HAP-1 (cell line): Measurements from ENCODE around the gene ZNF189.

ENCODE experiments used
- DNase-seq, 2 experiments: peaks; one replicate each; pipeline ENCODE4 v3.0.0-alpha.2; 2016 to 2020; ENCODE audit warnings: low spot score in 2 of 2
- H3K27me3 ChIP-seq: fragments of 250-450 bp; sonication (Bioruptor Pico); 2 replicates; pipeline ENCODE4 v1.5.1; 2020; ENCODE audit warnings: low read depth, mild to moderate bottlenecking, moderate library complexity
- H3K36me3 ChIP-seq: fragments of 250-450 bp; sonication (Bioruptor Pico); replicated peaks from 2 replicates; pipeline ENCODE4 v1.5.1; 2020; ENCODE audit warnings: mild to moderate bottlenecking
- H3K4me1 ChIP-seq: fragments of 250-450 bp; sonication (Bioruptor Pico); 2 replicates; pipeline ENCODE4 v1.5.1; 2020; ENCODE audit warnings: mild to moderate bottlenecking
- H3K4me3 ChIP-seq: fragments of 250-450 bp; sonication (Bioruptor Pico); 2 replicates; pipeline ENCODE4 v1.5.1; 2020; ENCODE audit warnings: mild to moderate bottlenecking, moderate library complexity
- H3K9me3 ChIP-seq: fragments of 250-450 bp; sonication (Bioruptor Pico); 2 replicates; pipeline ENCODE4 v1.5.1; 2020; ENCODE audit warnings: mild to moderate bottlenecking, moderate library complexity
- in situ Hi-C: fragments of 300-500 bp; cut with MboI; formaldehyde crosslinking; loops from 3 replicates; pipeline ENCODE4 v1.14.3; 2020; ENCODE audit warnings: low sequenced_read_pairs, inconsistent platforms, mixed read lengths

Gene ZNF189

GRCh38 chr9:101388507-101388993, 10.1 kb upstream of the ZNF189 start:
- Histone ChIP-seq H3K27me3 (no peaks in the 10 kb centered on the region), H3K36me3 (peaks cover 20% of the 10 kb centered on the region), H3K4me1 (no peaks in the 10 kb centered on the region; the same call in none of the 2 replicates), H3K9me3 (0 out of 2 replicates have a peak, but pooled peaks cover 2% of the 10 kb centered on the region), H3K4me3 (no peak overlapping the region)
- in situ Hi-C loops: no loop called here
- DNase-seq: no peak

GRCh38 chr9:101393135-101393534, 5.5 kb upstream of the ZNF189 start:
- H3K27me3 ChIP-seq: no peaks in the 10 kb centered on the region
- peaks cover 5% of the 10 kb centered on the region; the same call in 1 of the 2 replicates for H3K4me1 ChIP-seq
- no peak overlapping the region for H3K4me3 ChIP-seq
- no peak for DNase-seq
- in situ Hi-C loops: no loop called here
- 0 out of 2 replicates have a peak, but pooled peaks cover 6% of the 10 kb centered on the region for H3K9me3 ChIP-seq
- H3K36me3 ChIP-seq: peaks cover 34% of the 10 kb centered on the region

GRCh38 chr9:101394687-101395086, 4.0 kb upstream of the ZNF189 start:
- Histone ChIP-seq H3K4me3 (no peak overlapping the region), H3K4me1 (0 out of 2 replicates have a peak, but pooled peaks cover 5% of the 10 kb centered on the region), H3K27me3 (no peaks in the 10 kb centered on the region), H3K9me3 (0 out of 2 replicates have a peak, but pooled peaks cover 6% of the 10 kb centered on the region), H3K36me3 (peaks cover 27% of the 10 kb centered on the region)
- in situ Hi-C loops: no loop called here
- no peak for DNase-seq

- DNase-seq: no peak
- in situ Hi-C loops: no loop called here
- no peaks in the 10 kb centered on the region for H3K27me3 ChIP-seq
- H3K4me3 ChIP-seq: peak overlapping the region; percentile 63
- H3K4me1 ChIP-seq: peaks cover 5% of the 10 kb centered on the region; the same call in 1 of the 2 replicates
- H3K9me3 ChIP-seq: 0 out of 2 replicates have a peak, but pooled peaks cover 6% of the 10 kb centered on the region
- H3K36me3 ChIP-seq: peaks cover 40% of the 10 kb centered on the region
These were observed 944 bp upstream of the ZNF189 start for GRCh38 chr9:101397746-101398067.

- in situ Hi-C loops: no loop called here
- H3K4me1 ChIP-seq: peaks cover 5% of the 10 kb centered on the region; the same call in 1 of the 2 replicates
- H3K9me3 ChIP-seq: 0 out of 2 replicates have a peak, but pooled peaks cover 2% of the 10 kb centered on the region
- H3K36me3 ChIP-seq: peaks cover 52% of the 10 kb centered on the region
- H3K4me3 ChIP-seq: peak overlapping the region; percentile 63
- DNase-seq: peak in 1 of 2 experiments; percentile 24
- H3K27me3 ChIP-seq: no peaks in the 10 kb centered on the region
These were observed 435 bp downstream of the ZNF189 start for GRCh38 chr9:101398930-101399642.

- Histone ChIP-seq H3K4me3 (peak overlapping the region; percentile 63), H3K27me3 (no peaks in the 10 kb centered on the region), H3K9me3 (no peaks in the 10 kb centered on the region), H3K4me1 (peaks cover 5% of the 10 kb centered on the region; the same call in 1 of the 2 replicates), H3K36me3 (peaks cover 57% of the 10 kb centered on the region)
- DNase-seq: no peak
- in situ Hi-C loops: no loop called here
These were observed 956 bp downstream of the ZNF189 start for GRCh38 chr9:101399643-101399970.

GRCh38 chr9:101400120-101400519, 1.5 kb downstream of the ZNF189 start:
- Histone ChIP-seq H3K36me3 (peaks cover 62% of the 10 kb centered on the region), H3K27me3 (no peaks in the 10 kb centered on the region), H3K9me3 (no peaks in the 10 kb centered on the region), H3K4me3 (peak overlapping the region; percentile 63), H3K4me1 (peaks cover 5% of the 10 kb centered on the region; the same call in 1 of the 2 replicates)
- DNase-seq: no peak
- in situ Hi-C loops: no loop called here

GRCh38 chr9:101403516-101404285, 5.0 kb downstream of the ZNF189 start:
- in situ Hi-C loops: no loop called here

GRCh38 chr9:101408374-101409078, 9.9 kb downstream of the ZNF189 start:
- H3K4me3 ChIP-seq: no peak overlapping the region
- H3K9me3 ChIP-seq: peaks cover 35% of the 10 kb centered on the region
- H3K27me3 ChIP-seq: no peaks in the 10 kb centered on the region
- H3K4me1 ChIP-seq: no peaks in the 10 kb centered on the region
- in situ Hi-C loops: no loop called here
- no peak for DNase-seq
- peaks cover 52% of the 10 kb centered on the region for H3K36me3 ChIP-seq

More at GRCh38 chr9:101403516-101404285, 5.0 kb downstream of the ZNF189 start:
- Histone ChIP-seq H3K27me3 (no peaks in the 10 kb centered on the region), H3K4me3 (no peak overlapping the region), H3K36me3 (peaks cover 76% of the 10 kb centered on the region), H3K9me3 (peaks cover 12% of the 10 kb centered on the region), H3K4me1 (no peaks in the 10 kb centered on the region; the same call in 1 of the 2 replicates)
- no peak for DNase-seq

GRCh38 chr9:101409079-101409477, 10.4 kb downstream of the ZNF189 start:
- Histone ChIP-seq H3K4me3 (no peak overlapping the region), H3K4me1 (no peaks in the 10 kb centered on the region), H3K9me3 (peaks cover 35% of the 10 kb centered on the region), H3K36me3 (peaks cover 46% of the 10 kb centered on the region), H3K27me3 (no peaks in the 10 kb centered on the region)
- no peak for DNase-seq
- in situ Hi-C loops: no loop called here

GRCh38 chr9:101414839-101415238, 16.2 kb downstream of the ZNF189 start:
- in situ Hi-C loops: no loop called here

GRCh38 chr9:101415578-101415977, 16.9 kb downstream of the ZNF189 start:
- in situ Hi-C loops: no loop called here
- Histone ChIP-seq H3K9me3 (peaks cover 10% of the 10 kb centered on the region), H3K4me3 (no peak overlapping the region), H3K27me3 (no peaks in the 10 kb centered on the region; the same call in none of the 2 replicates), H3K36me3 (no peaks in the 10 kb centered on the region), H3K4me1 (no peaks in the 10 kb centered on the region)
- no peak for DNase-seq

More at GRCh38 chr9:101414839-101415238, 16.2 kb downstream of the ZNF189 start:
- Histone ChIP-seq H3K27me3 (no peaks in the 10 kb centered on the region; the same call in none of the 2 replicates), H3K4me1 (no peaks in the 10 kb centered on the region), H3K9me3 (peaks cover 14% of the 10 kb centered on the region), H3K36me3 (no peaks in the 10 kb centered on the region), H3K4me3 (no peak overlapping the region)
- DNase-seq: no peak

GRCh38 chr9:101417389-101417788, 18.7 kb downstream of the ZNF189 start:
- H3K9me3 ChIP-seq: no peaks in the 10 kb centered on the region
- H3K4me3 ChIP-seq: no peak overlapping the region
- in situ Hi-C loops: no loop called here
- no peaks in the 10 kb centered on the region; the same call in none of the 2 replicates for H3K27me3 ChIP-seq
- no peaks in the 10 kb centered on the region for H3K36me3 ChIP-seq
- no peak for DNase-seq
- H3K4me1 ChIP-seq: no peaks in the 10 kb centered on the region
